Heart left ventricle (tissue), 16 donors: ENCODE measurements around the gene PRKAG2. TPM values are rescaled to one million over a fixed set of nuclear protein-coding genes. Genes with fewer than 3 reads are reported as not detected.

ENCODE experiments used
- ATAC-seq, 4 donors: fragments of 200-7000 bp; cut with Tn5 transposase; one replicate each; pipeline ENCODE4 v1.9.1; 2020 to 2022; ENCODE audit warnings: moderate library complexity in 4 of 4, mild to moderate bottlenecking in 3 of 4, moderate number of reproducible peaks in 1 of 4
- DNase-seq, 5 donors: peaks; one replicate each; pipeline ENCODE4 v3.0.0-alpha.2; 2020
- H3K27ac ChIP-seq, 12 donors: fragments of 200-600 bp; sonication (generic) in 4 of 12; one replicate each; pipeline versions ENCODE4 v1.5.0 to v1.8.0; 2016 to 2022; ENCODE audit warnings: mild to moderate bottlenecking in 2 of 12
- H3K27me3 ChIP-seq, 9 donors: fragments of 200-600 bp; sonication (generic) in 2 of 9; one replicate each; pipeline versions ENCODE4 v1.5.1 to v1.8.0; 2016 to 2022; ENCODE audit warnings: mild to moderate bottlenecking in 3 of 9
- H3K36me3 ChIP-seq, 9 donors: fragments of 200-600 bp; sonication (generic) in 2 of 9; one replicate each; pipeline versions ENCODE4 v1.5.0 to v1.8.0; 2018 to 2022; ENCODE audit warnings: mild to moderate bottlenecking in 2 of 9
- H3K4me1 ChIP-seq, 12 donors: fragments of 200-600 bp; sonication (generic) in 4 of 12; one replicate each; pipeline versions ENCODE4 v1.5.0 to v1.8.0; 2016 to 2022; ENCODE audit warnings: mild to moderate bottlenecking in 3 of 12
- H3K4me3 ChIP-seq, 12 donors: fragments of 200-600 bp; sonication (generic) in 4 of 12; one replicate each; pipeline versions ENCODE4 v1.5.0 to v1.8.0; 2017 to 2022; ENCODE audit warnings: mild to moderate bottlenecking in 9 of 12, moderate library complexity in 4 of 12
- H3K9me3 ChIP-seq, 12 donors: fragments of 200-600 bp; sonication (generic) in 4 of 12; one replicate each; pipeline versions ENCODE4 v1.5.0 to v1.8.0; 2016 to 2022; ENCODE audit warnings: mild to moderate bottlenecking in 1 of 12
- CTCF ChIP-seq, 12 donors: fragments of 200-600 bp; sonication (generic) in 4 of 12; IDR thresholded peaks; one replicate each; pipeline versions ENCODE4 v1.5.0 to v1.8.0; 2018 to 2022; ENCODE audit warnings: antibody characterized with exemption in 12 of 12, mild to moderate bottlenecking in 5 of 12
- POLR2A ChIP-seq, 2 donors: fragments of 450-650 bp; IDR thresholded peaks; one replicate each; pipeline ENCODE4 v1.6.1; 2017; ENCODE audit warnings: antibody characterized with exemption in 2 of 2, mild to moderate bottlenecking in 2 of 2, moderate library complexity in 2 of 2
- WGBS, 4 donors: extraction: QIAGEN DNeasy Blood & Tissue Kit in 2 of 4; methylation state at CpG; one replicate each; pipeline versions ENCODE4 v1.1.5 to v1.1.7; 2013 to 2018; 5-methylcytosine and 5-hydroxymethylcytosine counted together
- intact Hi-C, 10 donors: fragments of 100-400 bp; cut with DNase I; formaldehyde crosslinking; loops; one replicate each; pipeline versions ENCODE4 v1.11.1 to v1.14.2; 2022
- polyA plus RNA-seq, 2 donors: library from polyadenylated mRNA; stranded (reverse); fragments of 200-250 nt; gene quantifications; one replicate each; pipeline ENCODE4 v1.2.3, GENCODE V29; 2013
- total RNA-seq, 9 donors: library from RNA; depleted of rRNA in 2 of 9; stranded (reverse); fragments of >200 nt in 2 of 9; fragmentation: NEBNext Ultra II Directional in 3 of 9; extraction: Animal tissue kit (Norgen Biotek cat#: 25700) in 3 of 9; gene quantifications; one replicate each; pipeline versions ENCODE4 v1.1.0 to v1.2.4, GENCODE V29; 2016 to 2023
- donor health status: ischemic (EF 13 %, LVEDD 7.1; RV severe dilation, severe dysfunction).
- donor health status: healthy with polysubstance abuse.
- donor health status: DM: no; HTN: yes; CAD: no.
- donor health status: DM: no; HTN: no; CAD: no.
- donor health status: ischemic (EF 25% LVEDD 6.9; RV normal size, moderate dysfunction).
- donor health status: ischemic (EF 25% LVEDD 5.7; RV mildly dilated, moderate dysfunction).
- donor health status: healthy.
- donor health status: DM: yes; HTN: yes; CAD: no.
- donor health status: ischemic (EF 35%, LVEDD 5.7; RV mildly dilated, moderate dysfunction).
- donor health status: nonischemic (EF 11% LVEDD 7.7; RV severe dilation, severe dysfunction).
- donor health status: DM: yes; HTN: yes; CAD: no.
- donor health status: PGD.
- donor health status: ischemic (EF 29% LVEDD 5.4; RV normal size, mild dysfunction).
- donor health status: nonischemic (EF 23%, LVEDD 6.1; RV moderate dilation, normal function).

Gene PRKAG2
- total and polyA plus RNA-seq, 11 donors = 50.2 to 179 (median 108) TPM

DNA sequence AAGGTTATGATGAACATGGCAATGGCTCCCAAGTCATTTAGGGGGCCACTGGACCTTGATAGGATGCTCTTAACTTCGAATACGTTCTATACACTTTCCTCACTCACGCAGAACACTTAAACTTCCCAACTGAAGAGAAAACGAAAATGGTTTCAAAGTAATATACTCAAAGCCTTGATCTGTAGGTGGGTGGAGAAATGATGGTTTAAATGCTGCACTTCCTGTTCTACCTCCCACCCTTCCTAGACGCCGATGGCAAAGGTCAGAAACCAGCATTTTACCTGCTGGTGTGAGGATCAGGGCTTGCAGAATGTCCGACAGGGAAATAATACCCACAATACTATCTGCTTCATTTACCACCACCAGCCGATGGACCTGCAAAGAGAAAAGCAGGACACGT, 316.7 kb downstream of the PRKAG2 start:
- intact Hi-C loops = loop anchor here in 1 of 10 donors (10.0 kb wide), 1 partner anchor 55 kb away; no protein-coding TSS in a partner anchor
- TF ChIP-seq CTCF (IDR thresholded peaks at IDR 0.05) (no peak), POLR2A (IDR thresholded peaks at IDR 0.05) (no peak)
- DNase-seq (no peak), ATAC-seq (no peak)
- 93 to 95% (median 94%) methylated on average over 9 of the region's 9 CpGs for WGBS, 4 donors
- H3K4me3 ChIP-seq = no peak overlapping the region
- peaks cover 0 to 100% (median 85%) of the 10 kb centered on the region in 9 donors for H3K36me3 ChIP-seq
- H3K9me3 ChIP-seq = no peaks in the 10 kb centered on the region
- no peaks in the 10 kb centered on the region for H3K4me1 ChIP-seq
- H3K27me3 ChIP-seq = no peaks in the 10 kb centered on the region
- H3K27ac ChIP-seq = no peak overlapping the region

GRCh38 chr7:151559557-151560183, 317.2 kb downstream of the PRKAG2 start:
- 88 to 92% (median 90%) methylated on average over 5 of the region's 5 CpGs for whole genome bisulfite sequencing, 4 donors
- Histone ChIP-seq H3K36me3 (peaks cover 0 to 100% (median 84%) of the 10 kb centered on the region in 9 donors), H3K27ac (no peak overlapping the region), H3K4me3 (no peak overlapping the region), H3K4me1 (no peaks in the 10 kb centered on the region), H3K27me3 (no peaks in the 10 kb centered on the region), H3K9me3 (no peaks in the 10 kb centered on the region)
- intact Hi-C loops = loop anchor here in 1 of 10 donors (10.0 kb wide), 2 partner anchors 55 to 195 kb away; no protein-coding TSS in a partner anchor
- TF ChIP-seq CTCF (IDR thresholded peaks at IDR 0.05) (no peak), POLR2A (IDR thresholded peaks at IDR 0.05) (no peak)
- DNase-seq (no peak), ATAC-seq (no peak)

- no peak for ATAC-seq
- no peak for TF ChIP-seq POLR2A (IDR thresholded peaks at IDR 0.05)
- TF ChIP-seq CTCF (IDR thresholded peaks at IDR 0.05) = no peak
- no peaks in the 10 kb centered on the region for H3K27me3 ChIP-seq
- WGBS, 4 donors = 64 to 78% (median 70%) methylated on average over 6 of the region's 6 CpGs
- H3K27ac ChIP-seq = no peak overlapping the region
- DNase-seq = no peak
- no peak overlapping the region for H3K4me3 ChIP-seq
- H3K4me1 ChIP-seq = no peaks in the 10 kb centered on the region
- intact Hi-C loops = loop anchor here in 1 of 10 donors (10.0 kb wide), 1 partner anchor 194 kb away; no protein-coding TSS in a partner anchor
- H3K36me3 ChIP-seq = peaks cover 0 to 90% (median 73%) of the 10 kb centered on the region in 9 donors
- H3K9me3 ChIP-seq = no peaks in the 10 kb centered on the region
Observed at GRCh38 chr7:151558575-151558974, 318.3 kb downstream of the PRKAG2 start.

GRCh38 chr7:151556592-151556991, 320.3 kb downstream of the PRKAG2 start:
- 96 to 98% (median 96%) methylated on average over 12 of the region's 12 CpGs for WGBS, 4 donors
- no peak for TF ChIP-seq POLR2A (IDR thresholded peaks at IDR 0.05)
- TF ChIP-seq CTCF (IDR thresholded peaks at IDR 0.05) = no peak
- DNase-seq (no peak), ATAC-seq (no peak)
- Histone ChIP-seq H3K27me3 (no peaks in the 10 kb centered on the region), H3K9me3 (no peaks in the 10 kb centered on the region), H3K36me3 (peaks cover 0 to 70% (median 55%) of the 10 kb centered on the region in 9 donors), H3K27ac (no peak overlapping the region), H3K4me3 (no peak overlapping the region), H3K4me1 (peaks cover 0 to 5% (median 0%) of the 10 kb centered on the region in 12 donors)
- intact Hi-C loops = loop anchor here in 1 of 10 donors (10.0 kb wide), 1 partner anchor 192 kb away; no protein-coding TSS in a partner anchor
